K562 (cell line): Measurements from ENCODE around the gene SFMBT2. TPM values are rescaled to one million over a fixed set of nuclear protein-coding genes. Genes with fewer than 3 reads are reported as not detected.

ENCODE experiments used
- ATAC-seq: fragments of 200-7000 bp; cut with Tn5 transposase; 3 replicates; pipeline ENCODE4 v1.9.1; 2020; ENCODE audit warnings: moderate library complexity
- BruUV-seq: library from RNA; stranded (reverse); fragments of 400-500 nt; replicated peaks from 2 replicates; lab custom pipeline; 2021; lab: Mats Ljungman, UMichigan
- CTCF ChIA-PET: fragments of 300-600 bp; formaldehyde crosslinking; extraction: SDS; loops from one replicate; lab custom pipeline; 2021; ENCODE audit warnings: low intra/inter-chr PET ratio; lab: Yijun Ruan, JAX
- POLR2A ChIA-PET: fragments of 300-600, 350-650 bp; sonication (Branson Sonifier 250); formaldehyde crosslinking; extraction: SDS; loops from one replicate; lab custom pipeline; 2021; ENCODE audit warnings: antibody characterized with exemption, inconsistent platforms; lab: Yijun Ruan, JAX
- DNase-seq, 4 experiments: peaks; one replicate each; pipeline versions ENCODE4 v3.0.0 to v3.0.0-alpha.2; 2011 to 2018; ENCODE audit warnings: low spot score in 3 of 4, mixed read lengths in 3 of 4; ENCODE audit errors: extremely low read depth in 1 of 4
- FAIRE-seq: peaks from 2 replicates; lab custom pipeline; 2011; peaks lifted over from hg19 to GRCh38; lab: Jason Lieb, UNC
- H2AFZ ChIP-seq: 2 replicates; pipeline ENCODE4 v1.6.0; 2011; ENCODE audit warnings: low read depth, low read length, control low read depth, inconsistent platforms
- H3K27ac ChIP-seq: fragments of 200-600 bp; 3 replicates; pipeline ENCODE4 v1.8.0; 2011; ENCODE audit warnings: low read depth, mild to moderate bottlenecking, control low read depth, inconsistent platforms, low read length, moderate library complexity, mixed read lengths; ENCODE audit errors: extremely low read depth
- H3K27me3 ChIP-seq, 2 experiments: fragments of 300-600 bp in 1 of 2; 2 replicates in 1 of 2; 3 replicates in 1 of 2; pipeline versions ENCODE4 v1.6.0 to v1.8.0; 2011; ENCODE audit warnings: inconsistent platforms in 2 of 2, low read length in 2 of 2, mild to moderate bottlenecking in 1 of 2, mixed read lengths in 1 of 2, moderate library complexity in 1 of 2; ENCODE audit not compliant: control insufficient read depth in 2 of 2, insufficient read depth in 2 of 2
- H3K36me3 ChIP-seq: fragments of 300-600 bp; 3 replicates; pipeline ENCODE4 v1.8.0; 2011; ENCODE audit warnings: mild to moderate bottlenecking, low read length, inconsistent platforms; ENCODE audit not compliant: control insufficient read depth, insufficient read depth
- H3K4me1 ChIP-seq, 2 experiments: fragments of 200-600 bp in 1 of 2; replicated peaks in 1 of 2; 2 replicates in 1 of 2; 3 replicates in 1 of 2; pipeline versions ENCODE4 v1.5.1 to v1.8.0; 2011; ENCODE audit warnings: inconsistent platforms in 2 of 2, low read length in 2 of 2, mild to moderate bottlenecking in 1 of 2, mixed read lengths in 1 of 2, moderate library complexity in 1 of 2; ENCODE audit not compliant: control insufficient read depth in 2 of 2, insufficient read depth in 2 of 2
- H3K4me2 ChIP-seq: 2 replicates; pipeline ENCODE4 v1.6.1; 2011; ENCODE audit warnings: low read length, control low read depth, inconsistent platforms, mixed read lengths; ENCODE audit not compliant: insufficient read depth
- H3K4me3 ChIP-seq: fragments of 200-600 bp; sonication (generic), shearing (Covaris generic); 2 replicates; pipeline ENCODE4 v1.5.1; 2016; ENCODE audit warnings: control low read depth, inconsistent platforms
- H3K79me2 ChIP-seq: fragments of 200-600 bp; 3 replicates; pipeline ENCODE4 v1.8.0; 2011; ENCODE audit warnings: low read length, inconsistent platforms; ENCODE audit not compliant: control insufficient read depth, insufficient read depth
- H3K9ac ChIP-seq, 2 experiments: 2 replicates each; pipeline versions ENCODE4 v1.6.0 to v1.6.1; 2011; ENCODE audit warnings: low read depth in 2 of 2, low read length in 2 of 2, control low read depth in 1 of 2, inconsistent platforms in 1 of 2, mild to moderate bottlenecking in 1 of 2, mixed read lengths in 1 of 2; ENCODE audit not compliant: insufficient read depth in 1 of 2
- H3K9me1 ChIP-seq: one replicate; pipeline ENCODE4 v1.6.0; 2011; ENCODE audit warnings: inconsistent platforms, mild to moderate bottlenecking, low read length, moderate library complexity; ENCODE audit not compliant: control insufficient read depth, insufficient read depth
- H3K9me3 ChIP-seq: replicated peaks from 2 replicates; pipeline ENCODE4 v1.5.1; 2011; ENCODE audit warnings: low read depth, low read length, inconsistent platforms; ENCODE audit not compliant: control insufficient read depth, insufficient read depth
- H4K20me1 ChIP-seq: replicated peaks from 2 replicates; pipeline ENCODE4 v1.6.1; 2011; ENCODE audit warnings: low read length, inconsistent platforms, mixed read lengths; ENCODE audit not compliant: control insufficient read depth, insufficient read depth
- ARNT ChIP-seq, 2 experiments: fragments of 450-650 bp; IDR thresholded peaks; 2 replicates each; pipeline ENCODE4 v1.6.1; 2016; ENCODE audit warnings: mild to moderate bottlenecking in 1 of 2
- CEBPB ChIP-seq: fragments of 450-650 bp; IDR thresholded peaks from 2 replicates; pipeline ENCODE4 v1.6.1; 2016; ENCODE audit warnings: missing genetic modification characterization, missing compliant biosample characterization
- FOXA1 ChIP-seq: fragments of 450-650 bp; IDR thresholded peaks from 2 replicates; pipeline ENCODE4 v1.6.1; 2016; ENCODE audit warnings: mild to moderate bottlenecking, borderline replicate concordance
- POLR2G ChIP-seq: fragments of 200-400 bp; formaldehyde crosslinking; IDR thresholded peaks from 2 replicates; pipeline ENCODE4 v1.6.1; 2017; ENCODE audit warnings: low read depth, mild to moderate bottlenecking, antibody characterized with exemption, low read length, moderate library complexity
- ZNF140 ChIP-seq: fragments of 250-450 bp; sonication (Bioruptor Pico); IDR thresholded peaks from 2 replicates; pipeline ENCODE4 v1.8.0; 2021; ENCODE audit warnings: moderate library complexity, mild to moderate bottlenecking, inconsistent platforms
- WGBS: fragments of 100-300 bp; shearing (Covaris generic); methylation state at CpG from one replicate; pipeline ENCODE4 v1.1.6; 2016; ENCODE audit warnings: low coverage, mixed read lengths; ENCODE audit not compliant: insufficient coverage; ENCODE audit errors: missing lambda C conversion rate; 5-methylcytosine and 5-hydroxymethylcytosine counted together
- in situ Hi-C: fragments of 300-500 bp; cut with MboI; formaldehyde crosslinking; loops from 4 replicates; pipeline ENCODE4 v1.15.0; 2018; ENCODE audit warnings: inconsistent platforms, mixed read lengths
- intact Hi-C: fragments of 100-400 bp; cut with micrococcal nuclease; formaldehyde crosslinking; loops from 2 replicates; pipeline ENCODE4 v1.14.2; 2022
- polyA plus RNA-seq, 8 experiments: library from polyadenylated mRNA; depleted of rRNA in 4 of 8; stranded (reverse) in 5 of 8; unstranded in 3 of 8; fragments of >200 nt; fragmentation: Nextera tagmentation in 2 of 8; fragmentation: Illumina TruSeq in 1 of 8; extraction: Ambion mirVana in 2 of 8; extraction: Trizol in 1 of 8; gene quantifications; 2 replicates each; pipeline versions ENCODE4 v1.2.1 to v1.2.3, GENCODE V29; 2011 to 2014; ENCODE audit warnings: inconsistent platforms in 1 of 8, missing spikeins in 1 of 8
- total RNA-seq, 7 experiments: library from RNA; depleted of rRNA in 6 of 7; stranded (reverse); fragments of >200 nt in 6 of 7; fragmentation: Illumina TruSeq in 2 of 7; extraction: Trizol in 2 of 7; gene quantifications; 2 replicates each; pipeline versions ENCODE4 v1.2.1 to v1.2.3, GENCODE V29; 2011 to 2021; ENCODE audit warnings: low replicate concordance in 1 of 7

The SFMBT2 gene
- total and polyA plus RNA-seq, 9 of the 15 experiments (the other 6 are each of a cell fraction or from before 2014, with no cell fraction given), result 1.2 to 13.6 (median 7.6) TPM

DNA sequence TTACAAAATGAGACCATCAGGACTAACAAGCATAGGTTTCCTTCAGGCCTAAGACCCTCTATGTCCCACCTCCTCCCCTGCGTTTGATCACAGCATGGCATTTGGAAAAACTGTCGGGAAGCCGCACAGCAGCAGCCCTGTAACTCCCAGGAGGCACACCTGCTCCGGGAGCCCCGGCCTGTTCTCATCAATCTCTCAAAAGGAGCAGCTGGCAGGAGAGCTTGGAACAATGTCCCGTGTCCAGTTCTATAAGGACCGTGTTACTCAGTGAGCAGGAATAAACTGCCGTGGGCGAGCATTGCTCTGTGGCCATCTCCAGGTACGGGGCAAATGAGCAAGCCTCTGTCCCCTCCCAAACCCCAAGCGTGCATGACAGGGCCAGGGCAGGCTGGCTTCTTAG is 236.9 kb downstream of the SFMBT2 start:
- Histone ChIP-seq H3K9me3 (no peaks in the 10 kb centered on the region), H3K4me3 (no peak overlapping the region), H2AFZ (no peak overlapping the region), H3K27ac (no peak overlapping the region), H3K36me3 (peaks cover 67% of the 10 kb centered on the region; the same call in 2 of the 3 replicates), H3K4me2 (no peak overlapping the region), H3K79me2 (no peaks in the 10 kb centered on the region), H3K9ac (no peak overlapping the region), H3K27me3 (no peaks in the 10 kb centered on the region), H3K9me1 (no peaks in the 10 kb centered on the region), H3K4me1 (no peaks in the 10 kb centered on the region; a peak in 1 of 5 replicates), H4K20me1 (no peaks in the 10 kb centered on the region)
- DNase-seq (no peak), FAIRE-seq (no peak), ATAC-seq (no peak)
- POLR2A ChIA-PET, result no interaction called here
- intact Hi-C loops (no loop called here), in situ Hi-C loops (no loop called here)
- TF ChIP-seq FOXA1 (no peak), ZNF140 (CRISPR knock-in tag) (no peak)
- no TSS peak for BruUV-seq
- CTCF ChIA-PET, result no interaction called here
- WGBS, result 70% methylated on average over 11 of the region's 11 CpGs

DNA sequence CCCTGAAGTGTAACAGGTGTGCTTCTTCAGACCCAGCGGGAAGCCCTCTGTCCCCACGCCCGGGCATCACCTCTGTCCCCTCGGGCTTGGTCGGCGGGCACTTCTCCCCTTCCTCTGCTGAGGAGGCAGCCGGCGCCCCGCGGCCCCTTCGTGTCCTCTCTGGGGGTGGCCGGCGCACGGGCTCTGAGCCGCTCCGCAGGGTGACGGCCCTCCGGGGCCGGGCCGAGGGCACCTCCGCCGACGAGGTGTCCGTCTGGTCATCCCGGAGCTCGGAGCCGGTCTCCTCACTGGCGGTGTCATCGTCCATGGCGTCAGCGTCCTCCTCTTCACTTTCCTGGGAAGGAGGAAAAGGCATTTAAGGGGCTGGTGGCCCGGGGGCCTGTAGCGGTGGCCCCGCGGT is 239.0 kb downstream of the SFMBT2 start:
- no peak overlapping the region for H3K9ac ChIP-seq
- no peaks in the 10 kb centered on the region for H3K9me1 ChIP-seq
- H3K27ac ChIP-seq, result no peak overlapping the region
- H3K4me3 ChIP-seq, result no peak overlapping the region
- TF ChIP-seq POLR2G (peak; percentile 35; the same call in 1 of the 2 replicates), CEBPB (tag) (no peak), ARNT (IDR thresholded peaks at IDR 0.05) (no peak)
- TF ChIP-seq, all 486 proteins: peak for 1
- no TSS peak for BruUV-seq
- DNase-seq (no peak), FAIRE-seq (no peak), ATAC-seq (no peak)
- POLR2A ChIA-PET, result no interaction called here
- in situ Hi-C loops, result no loop called here
- CTCF ChIA-PET, result no interaction called here
- H3K27me3 ChIP-seq, result no peaks in the 10 kb centered on the region
- intact Hi-C loops, result no loop called here
- H3K4me1 ChIP-seq, result no peaks in the 10 kb centered on the region; a peak in 1 of 5 replicates
- no peaks in the 10 kb centered on the region for H4K20me1 ChIP-seq
- no peak overlapping the region for H3K4me2 ChIP-seq
- H3K36me3 ChIP-seq, result peaks cover 67% of the 10 kb centered on the region; the same call in 2 of the 3 replicates
- no peaks in the 10 kb centered on the region for H3K9me3 ChIP-seq
- no peak overlapping the region for H2AFZ ChIP-seq
- 91% methylated on average over 14 of the region's 35 CpGs for WGBS
- no peaks in the 10 kb centered on the region for H3K79me2 ChIP-seq
